GM12878 (cell line): ENCODE measurements around the gene FXYD6. TPM values are rescaled to one million over a fixed set of nuclear protein-coding genes. Genes with fewer than 3 reads are reported as not detected.

Experiments used
- ATAC-seq: fragments of 200-7000 bp; cut with Tn5 transposase; 3 replicates; pipeline ENCODE4 v1.9.1; 2020; ENCODE audit warnings: mild to moderate bottlenecking, moderate library complexity
- BruUV-seq: library from RNA; stranded (reverse); fragments of 400-500 nt; replicated peaks from 2 replicates; lab custom pipeline; 2021; lab: Mats Ljungman, UMichigan
- CTCF ChIA-PET: fragments of 300-600 bp; sonication (Branson Sonifier 250); formaldehyde crosslinking; extraction: SDS; loops from one replicate; lab custom pipeline; 2021; ENCODE audit warnings: inconsistent platforms; lab: Yijun Ruan, JAX
- POLR2A ChIA-PET: fragments of 350-600 bp; formaldehyde crosslinking; extraction: SDS; loops from one replicate; lab custom pipeline; 2021; ENCODE audit warnings: inconsistent platforms; lab: Charles Lee
- RAD21 ChIA-PET: fragments of 300-600 bp; sonication (Branson Sonifier 250); formaldehyde crosslinking; loops from one replicate; lab custom pipeline; 2023; ENCODE audit warnings: antibody characterized with exemption; ENCODE audit not compliant: unreplicated experiment; lab: Charles Lee
- SMC1A ChIA-PET: fragments of 300-600 bp; sonication (Branson Sonifier 250); formaldehyde crosslinking; loops from one replicate; lab custom pipeline; 2023; ENCODE audit not compliant: unreplicated experiment, uncharacterized antibody; lab: Charles Lee
- DNase-seq: peaks from one replicate; pipeline ENCODE4 v3.0.0-alpha.2; 2011; ENCODE audit warnings: low read depth, low spot score
- FAIRE-seq: peaks from 3 replicates; lab custom pipeline; 2011; peaks lifted over from hg19 to GRCh38; lab: Jason Lieb, UNC
- H2AFZ ChIP-seq: 2 replicates; pipeline ENCODE4 v1.6.0; 2011; ENCODE audit warnings: low read depth, low read length, control low read depth; ENCODE audit not compliant: control insufficient read depth
- H3K27ac ChIP-seq: 2 replicates; pipeline ENCODE4 v1.5.1; 2011; ENCODE audit warnings: control low read depth; ENCODE audit not compliant: control insufficient read depth, insufficient read depth
- H3K27me3 ChIP-seq, 2 experiments: replicated peaks in 1 of 2; 2 replicates each; pipeline versions ENCODE4 v1.6.0 to v1.6.1; 2011; ENCODE audit warnings: low read length in 1 of 2; ENCODE audit not compliant: control insufficient read depth in 2 of 2, insufficient read depth in 2 of 2
- H3K36me3 ChIP-seq, 2 experiments: 2 replicates each; pipeline ENCODE4 v1.5.1; 2011; ENCODE audit warnings: low read length in 1 of 2; ENCODE audit not compliant: control insufficient read depth in 2 of 2, insufficient read depth in 2 of 2
- H3K4me1 ChIP-seq: 2 replicates; pipeline ENCODE4 v1.6.1; 2011; ENCODE audit warnings: mild to moderate bottlenecking, low read length, moderate library complexity, mixed read lengths; ENCODE audit not compliant: control insufficient read depth, insufficient read depth
- H3K4me2 ChIP-seq: 2 replicates; pipeline ENCODE4 v1.6.0; 2011; ENCODE audit warnings: control low read depth; ENCODE audit not compliant: control insufficient read depth, insufficient read depth
- H3K4me3 ChIP-seq: fragments of 200-600 bp; sonication (generic); 2 replicates; pipeline ENCODE4 v1.5.1; 2016
- H3K79me2 ChIP-seq: 2 replicates; pipeline ENCODE4 v1.6.0; 2011; ENCODE audit warnings: low read length; ENCODE audit not compliant: control insufficient read depth, insufficient read depth
- H3K9ac ChIP-seq: 2 replicates; pipeline ENCODE4 v1.8.0; 2011; ENCODE audit warnings: low read length, control low read depth, mixed read lengths; ENCODE audit not compliant: control insufficient read depth, insufficient read depth
- H3K9me3 ChIP-seq: replicated peaks from 3 replicates; pipeline ENCODE4 v1.5.1; 2011; ENCODE audit warnings: mild to moderate bottlenecking, low read length; ENCODE audit not compliant: control insufficient read depth, insufficient read depth
- H4K20me1 ChIP-seq: 2 replicates; pipeline ENCODE4 v1.6.0; 2011; ENCODE audit not compliant: control insufficient read depth, insufficient read depth
- CBFB ChIP-seq: IDR thresholded peaks from 2 replicates; pipeline ENCODE4 v1.6.1; 2016; ENCODE audit warnings: antibody characterized with exemption, low read depth
- IKZF1 ChIP-seq: fragments of 450-650 bp; conservative IDR thresholded peaks from 2 replicates; pipeline ENCODE4 v1.6.1; 2017; ENCODE audit warnings: antibody characterized with exemption, mild to moderate bottlenecking
- TCF3 ChIP-seq: IDR thresholded peaks from 2 replicates; pipeline ENCODE4 v1.6.1; 2012; ENCODE audit warnings: low read depth, mild to moderate bottlenecking, low read length, borderline replicate concordance; ENCODE audit not compliant: insufficient read depth
- WGBS: methylation state at CpG from one replicate; pipeline ENCODE4 v1.1.6; 2016; ENCODE audit warnings: low lambda C conversion rate; ENCODE audit not compliant: insufficient replicate concordance, insufficient coverage; ENCODE audit errors: missing lambda C conversion rate; 5-methylcytosine and 5-hydroxymethylcytosine counted together
- in situ Hi-C: fragments of 300-500 bp; cut with MboI; formaldehyde crosslinking; loops from 9 replicates; pipeline ENCODE4 v1.14.3; 2018; ENCODE audit warnings: mixed read lengths
- intact Hi-C: fragments of 100-400 bp; cut with micrococcal nuclease; formaldehyde crosslinking; loops from one replicate; pipeline ENCODE4 v1.14.2; 2022; ENCODE audit not compliant: unreplicated experiment
- polyA plus RNA-seq, 11 experiments: library from polyadenylated mRNA; depleted of rRNA in 4 of 11; unstranded in 6 of 11; stranded (reverse) in 5 of 11; fragments of >200 nt; fragmentation: Nextera tagmentation in 4 of 11; fragmentation: Illumina TruSeq in 1 of 11; extraction: Ambion mirVana in 4 of 11; extraction: Trizol in 1 of 11; gene quantifications; 1 replicate in 1 of 11; 2 replicates in 10 of 11; pipeline versions ENCODE4 v1.2.1 to v1.2.3, GENCODE V29; 2011 to 2016; ENCODE audit warnings: inconsistent platforms in 2 of 11, missing spikeins in 2 of 11, low read depth in 1 of 11
- total RNA-seq, 4 experiments: library from RNA; depleted of rRNA in 3 of 4; stranded (reverse); fragments of >200 nt in 3 of 4; fragmentation: Illumina TruSeq in 1 of 4; extraction: Trizol in 1 of 4; gene quantifications; 2 replicates each; pipeline versions ENCODE4 v1.2.1 to v1.2.3, GENCODE V29; 2013 to 2021
- TF ChIP-seq, protein P1 (sequence below): IDR thresholded peaks from 2 replicates; pipeline ENCODE4 v1.6.1; 2011; ENCODE audit warnings: low read depth, mild to moderate bottlenecking, low read length, moderate library complexity, borderline replicate concordance; ENCODE audit errors: extremely low read depth

The FXYD6 gene
- total and polyA plus RNA-seq, 10 of the 15 experiments (the other 5 are each of a cell fraction or from before 2014, with no cell fraction given): 0.09 to 2.0 (median 0.23) TPM; not detected in 2

DNA sequence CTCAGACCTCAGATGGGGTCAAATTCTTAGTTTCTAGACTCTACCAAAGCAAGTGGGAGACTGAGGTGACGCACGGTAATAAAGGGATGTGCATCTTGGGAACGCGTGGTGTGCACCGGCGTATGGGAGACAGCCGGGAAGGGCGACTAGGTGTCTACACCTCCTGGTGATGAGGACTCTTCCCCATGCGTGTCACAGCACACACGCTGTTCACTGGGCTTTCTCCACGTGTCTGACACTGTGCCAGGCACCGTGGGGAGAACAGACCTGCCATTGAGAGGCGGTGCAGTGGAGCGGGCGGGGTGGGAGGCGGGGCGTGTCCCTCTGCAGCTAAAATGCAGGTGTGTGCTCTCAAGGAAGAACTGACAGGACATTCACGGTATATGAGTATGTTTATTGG is 5.3 kb downstream of the FXYD6 start:
- H3K9ac ChIP-seq: no peak overlapping the region
- no peak for FAIRE-seq
- no peak overlapping the region for H2AFZ ChIP-seq
- H3K9me3 ChIP-seq: no peaks in the 10 kb centered on the region
- DNase-seq: no peak
- RAD21 ChIA-PET: no interaction called here
- peaks cover 9% of the 10 kb centered on the region in 2 experiments for H3K27me3 ChIP-seq
- no peak overlapping the region for H3K4me2 ChIP-seq
- intact Hi-C loops: no loop called here
- no peak for TF ChIP-seq TCF3
- TF ChIP-seq, all 136 proteins: peak for 0
- no peak overlapping the region for H3K4me3 ChIP-seq
- ChIA-PET SMC1A (no interaction called here), CTCF (interaction anchor here (1.7 kb wide), 2 partner anchors 21 to 182 kb away, joined by 4 to 5 read pairs; no protein-coding TSS in a partner anchor), POLR2A (no interaction called here)
- in situ Hi-C loops: no loop called here
- no peaks in the 10 kb centered on the region for H3K79me2 ChIP-seq
- no peaks in the 10 kb centered on the region for H4K20me1 ChIP-seq
- 57% methylated on average over 18 of the region's 18 CpGs for WGBS
- no TSS peak for BruUV-seq
- H3K27ac ChIP-seq: no peak overlapping the region
- H3K36me3 ChIP-seq: no peaks in the 10 kb centered on the region
- no peaks in the 10 kb centered on the region for H3K4me1 ChIP-seq
- ATAC-seq: no peak

DNA sequence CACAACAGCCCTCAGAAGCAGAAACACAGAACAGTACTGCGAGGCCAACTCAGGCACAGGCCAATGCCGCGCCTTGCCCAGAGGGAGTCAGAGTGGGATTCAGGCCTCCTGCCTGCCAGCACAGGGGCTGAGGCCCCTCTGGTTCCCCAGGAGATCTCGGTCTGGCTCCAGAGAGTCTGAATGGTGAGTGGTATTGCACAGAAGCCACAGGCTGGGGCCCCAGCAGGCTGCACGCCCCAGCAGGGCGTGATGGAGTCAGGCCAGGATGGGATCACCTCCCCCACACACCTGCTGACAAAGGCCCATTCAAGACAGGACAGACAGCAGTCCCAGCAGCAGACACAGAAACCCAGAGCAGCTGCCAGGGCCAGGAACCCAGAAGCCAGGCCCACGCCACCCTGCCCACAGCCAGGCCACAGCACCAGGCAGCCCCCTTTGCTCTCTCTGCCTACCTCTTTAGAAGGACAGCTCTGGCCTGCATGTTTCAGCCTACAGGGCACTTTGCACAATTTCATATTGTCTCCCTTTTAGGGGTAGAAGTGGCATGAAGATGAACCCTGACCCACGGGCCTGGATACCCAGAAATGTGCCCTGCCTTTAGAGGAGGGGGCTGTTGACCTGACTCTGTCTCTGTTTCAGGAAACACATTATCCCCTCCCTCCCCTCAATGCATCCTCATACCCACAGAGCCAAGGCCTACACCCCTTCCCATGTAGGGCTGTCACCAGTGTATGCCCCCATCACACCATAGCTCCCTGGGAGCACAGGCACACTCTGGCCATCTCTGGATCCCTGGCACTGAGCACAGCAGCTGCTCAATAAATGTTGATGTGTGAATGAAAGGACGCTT is 6.1 kb downstream of the FXYD6 start:
- BruUV-seq: no TSS peak
- in situ Hi-C loops (no loop called here), intact Hi-C loops (no loop called here)
- SMC1A ChIA-PET: no interaction called here
- ATAC-seq (peak; percentile 37), DNase-seq (no peak), FAIRE-seq (no peak)
- Histone ChIP-seq H3K9me3 (no peaks in the 10 kb centered on the region), H4K20me1 (no peaks in the 10 kb centered on the region), H3K27me3 (peaks cover 4 to 7% of the 10 kb centered on the region in 2 experiments), H3K36me3 (no peaks in the 10 kb centered on the region), H3K4me3 (no peak overlapping the region), H3K27ac (no peak overlapping the region), H3K4me2 (no peak overlapping the region), H3K4me1 (no peaks in the 10 kb centered on the region), H2AFZ (no peak overlapping the region), H3K9ac (no peak overlapping the region), H3K79me2 (no peaks in the 10 kb centered on the region)
- RAD21 ChIA-PET: no interaction called here
- POLR2A ChIA-PET: no interaction called here
- CTCF ChIA-PET: interaction anchor here (1.7 kb wide), 2 partner anchors 22 to 183 kb away, joined by 4 to 5 read pairs; no protein-coding TSS in a partner anchor
- TF ChIP-seq IKZF1 (no peak), CBFB (no peak)
- TF ChIP-seq, protein P1, sequence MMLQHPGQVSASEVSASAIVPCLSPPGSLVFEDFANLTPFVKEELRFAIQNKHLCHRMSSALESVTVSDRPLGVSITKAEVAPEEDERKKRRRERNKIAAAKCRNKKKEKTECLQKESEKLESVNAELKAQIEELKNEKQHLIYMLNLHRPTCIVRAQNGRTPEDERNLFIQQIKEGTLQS: no peak
- 36% methylated on average over 9 of the region's 9 CpGs for WGBS
